ENCODE measurements around the gene SKIDA1.

DNA sequence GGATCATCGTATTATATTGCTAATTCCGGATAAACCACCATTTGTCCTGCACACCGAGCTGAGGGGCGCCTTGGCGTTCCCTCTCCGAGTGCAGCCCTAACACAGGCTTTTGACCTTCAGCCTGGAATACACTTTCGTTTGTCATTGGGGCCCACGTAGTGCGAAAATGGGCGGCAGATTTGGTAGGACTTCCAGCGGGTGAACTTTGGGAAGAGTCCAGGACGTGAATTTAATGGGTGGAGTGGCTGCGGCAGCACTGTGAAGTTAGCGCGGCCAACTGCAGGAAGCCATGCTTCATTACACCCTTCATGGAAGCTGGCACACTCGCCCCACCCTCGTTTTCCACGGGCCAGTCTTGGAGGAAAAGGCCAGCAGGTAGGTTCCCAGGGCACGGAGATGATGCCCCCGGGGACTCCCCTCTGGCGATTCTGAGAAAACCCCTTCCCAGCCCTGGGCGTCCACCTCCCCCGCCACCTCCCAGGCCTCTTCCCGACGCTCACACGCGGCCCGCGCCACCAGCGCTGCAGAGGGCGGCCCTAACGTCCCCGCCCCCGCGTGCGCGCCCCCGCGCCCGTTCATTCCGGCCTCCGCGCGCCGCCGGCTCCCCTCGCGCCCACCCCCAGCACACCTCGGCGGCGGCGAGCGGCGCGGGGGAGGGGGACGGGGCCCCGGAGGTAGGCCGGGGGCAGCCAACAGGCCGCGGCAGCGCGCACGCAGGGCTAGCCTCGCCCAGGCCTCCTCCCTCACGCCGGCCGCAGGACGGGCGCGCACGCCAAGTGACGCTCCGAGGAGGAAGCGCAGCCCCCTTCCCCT is 8.2 kb upstream of the SKIDA1 start, which contains the start of gene MLLT10:
- TF ChIP-seq POLR2A (IDR thresholded peaks at IDR 0.05) (peak; percentile 32 to 66), POLR2AphosphoS5 (IDR thresholded peaks at IDR 0.05) (peak in 2 of 3 donors; percentile 26 to 38), EP300 (IDR thresholded peaks at IDR 0.05) (no peak)
- TF ChIP-seq, protein P1, sequence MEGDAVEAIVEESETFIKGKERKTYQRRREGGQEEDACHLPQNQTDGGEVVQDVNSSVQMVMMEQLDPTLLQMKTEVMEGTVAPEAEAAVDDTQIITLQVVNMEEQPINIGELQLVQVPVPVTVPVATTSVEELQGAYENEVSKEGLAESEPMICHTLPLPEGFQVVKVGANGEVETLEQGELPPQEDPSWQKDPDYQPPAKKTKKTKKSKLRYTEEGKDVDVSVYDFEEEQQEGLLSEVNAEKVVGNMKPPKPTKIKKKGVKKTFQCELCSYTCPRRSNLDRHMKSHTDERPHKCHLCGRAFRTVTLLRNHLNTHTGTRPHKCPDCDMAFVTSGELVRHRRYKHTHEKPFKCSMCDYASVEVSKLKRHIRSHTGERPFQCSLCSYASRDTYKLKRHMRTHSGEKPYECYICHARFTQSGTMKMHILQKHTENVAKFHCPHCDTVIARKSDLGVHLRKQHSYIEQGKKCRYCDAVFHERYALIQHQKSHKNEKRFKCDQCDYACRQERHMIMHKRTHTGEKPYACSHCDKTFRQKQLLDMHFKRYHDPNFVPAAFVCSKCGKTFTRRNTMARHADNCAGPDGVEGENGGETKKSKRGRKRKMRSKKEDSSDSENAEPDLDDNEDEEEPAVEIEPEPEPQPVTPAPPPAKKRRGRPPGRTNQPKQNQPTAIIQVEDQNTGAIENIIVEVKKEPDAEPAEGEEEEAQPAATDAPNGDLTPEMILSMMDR (IDR thresholded peaks at IDR 0.05): peak; percentile 33 to 42
